HepG2 (cell line): Measurements from ENCODE around the gene FOXR1. TPM values are rescaled to one million over a fixed set of nuclear protein-coding genes. Genes with fewer than 3 reads are reported as not detected.

Source experiments
- ATAC-seq: fragments of 200-7000 bp; cut with Tn5 transposase; 3 replicates; pipeline ENCODE4 v1.9.1; 2020; ENCODE audit warnings: mild to moderate bottlenecking, moderate library complexity
- BruUV-seq: library from RNA; stranded (reverse); fragments of 400-500 nt; replicated peaks from 2 replicates; lab custom pipeline; 2021; lab: Mats Ljungman, UMichigan
- CTCF ChIA-PET: fragments of 300-600 bp; formaldehyde crosslinking; extraction: SDS; loops from one replicate; lab custom pipeline; 2021; ENCODE audit warnings: low total read pairs, inconsistent platforms, low intra/inter-chr PET ratio; lab: Yijun Ruan, JAX
- POLR2A ChIA-PET: fragments of 350-600 bp; sonication (Branson Sonifier 250); formaldehyde crosslinking; loops from one replicate; lab custom pipeline; 2020; ENCODE audit warnings: antibody characterized with exemption, inconsistent platforms; lab: Yijun Ruan, JAX
- DNase-seq: peaks from one replicate; pipeline ENCODE4 v3.0.0-alpha.2; 2015; ENCODE audit warnings: low spot score
- FAIRE-seq: peaks from 3 replicates; lab custom pipeline; 2011; peaks lifted over from hg19 to GRCh38; lab: Jason Lieb, UNC
- H2AFZ ChIP-seq: one replicate; pipeline ENCODE4 v1.6.1; 2011; ENCODE audit warnings: low read length, inconsistent platforms
- H3K27ac ChIP-seq: fragments of 300-600 bp; 3 replicates; pipeline ENCODE4 v1.8.0; 2011; ENCODE audit warnings: mixed run types, mild to moderate bottlenecking, mixed read lengths, low read length, inconsistent platforms; ENCODE audit not compliant: insufficient read depth; ENCODE audit errors: extremely low read length
- H3K27me3 ChIP-seq, 2 experiments: fragments of 200-600 bp in 1 of 2; 2 replicates in 1 of 2; 3 replicates in 1 of 2; pipeline versions ENCODE4 v1.6.0 to v1.8.0; 2011; ENCODE audit warnings: low read length in 2 of 2, mild to moderate bottlenecking in 2 of 2, moderate library complexity in 2 of 2, inconsistent platforms in 1 of 2; ENCODE audit not compliant: insufficient read depth in 2 of 2, control insufficient read depth in 1 of 2
- H3K36me3 ChIP-seq, 2 experiments: fragments of 200-600 bp in 1 of 2; replicated peaks in 1 of 2; 2 replicates in 1 of 2; 3 replicates in 1 of 2; pipeline versions ENCODE4 v1.5.1 to v1.8.0; 2011; ENCODE audit warnings: low read length in 2 of 2, inconsistent platforms in 1 of 2; ENCODE audit not compliant: insufficient read depth in 2 of 2, control insufficient read depth in 1 of 2
- H3K4me1 ChIP-seq: 2 replicates; pipeline ENCODE4 v1.5.1; 2012; ENCODE audit warnings: low read length, inconsistent platforms; ENCODE audit not compliant: insufficient read depth
- H3K4me2 ChIP-seq: 2 replicates; pipeline ENCODE4 v1.6.0; 2011; ENCODE audit warnings: low read depth, low read length, inconsistent platforms
- H3K4me3 ChIP-seq, 3 experiments: fragments of 200-600 bp in 1 of 3; sonication (generic), shearing (Covaris generic) in 1 of 3; replicated peaks in 1 of 3; 2 replicates each; pipeline ENCODE4 v1.5.1; 2011 to 2016; ENCODE audit warnings: low read length in 3 of 3, inconsistent platforms in 2 of 3, low read depth in 2 of 3, mild to moderate bottlenecking in 2 of 3, control low read depth in 1 of 3, mixed read lengths in 1 of 3; ENCODE audit not compliant: insufficient read depth in 1 of 3
- H3K79me2 ChIP-seq: one replicate; pipeline ENCODE4 v1.6.1; 2011; ENCODE audit warnings: low read length, inconsistent platforms; ENCODE audit not compliant: insufficient read depth
- H3K9ac ChIP-seq: 2 replicates; pipeline ENCODE4 v1.6.0; 2011; ENCODE audit warnings: mild to moderate bottlenecking, low read depth, low read length, inconsistent platforms; ENCODE audit not compliant: insufficient read depth
- H3K9me3 ChIP-seq: 2 replicates; pipeline ENCODE4 v1.5.1; 2012; ENCODE audit warnings: mild to moderate bottlenecking, low read length
- H4K20me1 ChIP-seq: 2 replicates; pipeline ENCODE4 v1.6.0; 2011; ENCODE audit warnings: inconsistent platforms, mild to moderate bottlenecking, low read length, moderate library complexity; ENCODE audit not compliant: insufficient read depth
- ETV6 ChIP-seq: sonication (generic); formaldehyde crosslinking; conservative IDR thresholded peaks from 2 replicates; pipeline ENCODE4 v1.4.0; 2020; ENCODE audit warnings: missing genetic modification reagents
- FLYWCH1 ChIP-seq: sonication (generic); formaldehyde crosslinking; IDR thresholded peaks from 2 replicates; pipeline ENCODE4 v1.8.1; 2023; ENCODE audit warnings: mild to moderate bottlenecking, missing genetic modification reagents
- FOXA1 ChIP-seq, 2 experiments: fragments of 450-650 bp in 1 of 2; sonication (generic) in 1 of 2; formaldehyde crosslinking in 1 of 2; IDR thresholded peaks; 2 replicates each; pipeline versions ENCODE4 v1.4.0 to v1.6.1; 2016 to 2020; ENCODE audit warnings: missing genetic modification reagents in 1 of 2
- MZF1 ChIP-seq: sonication (generic); formaldehyde crosslinking; IDR thresholded peaks from 2 replicates; pipeline ENCODE4 v1.8.1; 2023; ENCODE audit warnings: mild to moderate bottlenecking, missing genetic modification reagents, borderline replicate concordance
- NCOA2 ChIP-seq: sonication (generic); formaldehyde crosslinking; IDR thresholded peaks from 2 replicates; pipeline ENCODE4 v1.8.0; 2022; ENCODE audit warnings: inconsistent platforms
- POLR2A ChIP-seq, 2 experiments: IDR thresholded peaks; 2 replicates each; pipeline ENCODE4 v1.6.1; 2011; ENCODE audit warnings: low read depth in 2 of 2, low read length in 2 of 2, mild to moderate bottlenecking in 1 of 2, moderate library complexity in 1 of 2; ENCODE audit not compliant: insufficient read depth in 1 of 2
- RARG ChIP-seq: sonication (generic); formaldehyde crosslinking; IDR thresholded peaks from 2 replicates; pipeline ENCODE4 v1.4.0; 2020; ENCODE audit warnings: low read depth, mild to moderate bottlenecking, missing genetic modification reagents
- RBFOX2 ChIP-seq: fragments of 200-400 bp; formaldehyde crosslinking; IDR thresholded peaks from 2 replicates; pipeline ENCODE4 v1.6.1; 2017; ENCODE audit warnings: low read depth, mild to moderate bottlenecking, low read length
- RORA ChIP-seq: sonication (generic); formaldehyde crosslinking; IDR thresholded peaks from 2 replicates; pipeline ENCODE4 v1.5.0; 2020; ENCODE audit warnings: mild to moderate bottlenecking, missing genetic modification reagents, moderate library complexity
- SETDB1 ChIP-seq: sonication (generic); formaldehyde crosslinking; IDR thresholded peaks from 2 replicates; pipeline ENCODE4 v1.5.1; 2020; ENCODE audit warnings: missing genetic modification reagents, mild to moderate bottlenecking, borderline replicate concordance
- TEAD3 ChIP-seq: optimal IDR thresholded peaks from 2 replicates; pipeline ENCODE3; 2016; ENCODE audit warnings: borderline replicate concordance
- ZNF510 ChIP-seq: sonication (generic); formaldehyde crosslinking; IDR thresholded peaks from 2 replicates; pipeline ENCODE4 v1.4.0; 2020; ENCODE audit warnings: low read depth, mild to moderate bottlenecking, missing genetic modification reagents
- ZNF768 ChIP-seq: sonication (generic); formaldehyde crosslinking; IDR thresholded peaks from 2 replicates; pipeline ENCODE4 v1.4.0; 2020; ENCODE audit warnings: missing genetic modification reagents
- WGBS: methylation state at CpG from one replicate; pipeline ENCODE4 v1.1.6; 2017; ENCODE audit warnings: low lambda C conversion rate; 5-methylcytosine and 5-hydroxymethylcytosine counted together
- in situ Hi-C: cut with HindIII; loops from 2 replicates; pipeline ENCODE4 v1.10.0; 2017; ENCODE audit warnings: low pct_unique_long_range_greater_than_20kb; ENCODE audit not compliant: extremely low pct_ligation_motif_present
- intact Hi-C: fragments of 100-400 bp; cut with micrococcal nuclease; formaldehyde crosslinking; loops from one replicate; pipeline ENCODE4 v1.10.0; 2022; ENCODE audit not compliant: unreplicated experiment
- polyA plus RNA-seq, 8 experiments: library from polyadenylated mRNA; depleted of rRNA in 3 of 8; stranded (reverse) in 7 of 8; unstranded in 1 of 8; fragments of >200 nt; fragmentation: Illumina TruSeq in 4 of 8; extraction: Trizol in 4 of 8; gene quantifications; 2 replicates each; pipeline versions ENCODE4 v1.2.1 to v1.2.3, GENCODE V29; 2011 to 2016; ENCODE audit warnings: low read depth in 4 of 8, missing spikeins in 1 of 8, mixed read lengths in 1 of 8; ENCODE audit not compliant: insufficient read depth in 1 of 8
- total RNA-seq, 5 experiments: library from RNA; depleted of rRNA; stranded (reverse); fragments of >200 nt; fragmentation: Illumina TruSeq; extraction: Trizol; gene quantifications; 2 replicates each; pipeline ENCODE4 v1.2.3, GENCODE V29; 2016; ENCODE audit warnings: low read depth in 1 of 5
- TF ChIP-seq, protein P1 (sequence below): sonication (generic); formaldehyde crosslinking; IDR thresholded peaks from 2 replicates; pipeline ENCODE4 v1.4.0; 2020; ENCODE audit warnings: missing genetic modification reagents, borderline replicate concordance
- TF ChIP-seq, protein P2 (sequence below): IDR thresholded peaks from 2 replicates; pipeline ENCODE4 v1.6.1; 2016; ENCODE audit warnings: missing compliant biosample characterization, missing genetic modification reagents, borderline replicate concordance
- TF ChIP-seq, protein P3 (sequence below): sonication (generic); formaldehyde crosslinking; IDR thresholded peaks from 2 replicates; pipeline ENCODE4 v1.4.0; 2020; ENCODE audit warnings: missing genetic modification reagents
- TF ChIP-seq, protein P4 (sequence below): sonication (generic); formaldehyde crosslinking; conservative IDR thresholded peaks from 2 replicates; pipeline ENCODE4 v1.5.0; 2020; ENCODE audit warnings: missing genetic modification reagents

FOXR1 gene
- total and polyA plus RNA-seq, 2 of the 13 experiments (the other 11 are each of a cell fraction or from before 2014, with no cell fraction given) = not detected

DNA sequence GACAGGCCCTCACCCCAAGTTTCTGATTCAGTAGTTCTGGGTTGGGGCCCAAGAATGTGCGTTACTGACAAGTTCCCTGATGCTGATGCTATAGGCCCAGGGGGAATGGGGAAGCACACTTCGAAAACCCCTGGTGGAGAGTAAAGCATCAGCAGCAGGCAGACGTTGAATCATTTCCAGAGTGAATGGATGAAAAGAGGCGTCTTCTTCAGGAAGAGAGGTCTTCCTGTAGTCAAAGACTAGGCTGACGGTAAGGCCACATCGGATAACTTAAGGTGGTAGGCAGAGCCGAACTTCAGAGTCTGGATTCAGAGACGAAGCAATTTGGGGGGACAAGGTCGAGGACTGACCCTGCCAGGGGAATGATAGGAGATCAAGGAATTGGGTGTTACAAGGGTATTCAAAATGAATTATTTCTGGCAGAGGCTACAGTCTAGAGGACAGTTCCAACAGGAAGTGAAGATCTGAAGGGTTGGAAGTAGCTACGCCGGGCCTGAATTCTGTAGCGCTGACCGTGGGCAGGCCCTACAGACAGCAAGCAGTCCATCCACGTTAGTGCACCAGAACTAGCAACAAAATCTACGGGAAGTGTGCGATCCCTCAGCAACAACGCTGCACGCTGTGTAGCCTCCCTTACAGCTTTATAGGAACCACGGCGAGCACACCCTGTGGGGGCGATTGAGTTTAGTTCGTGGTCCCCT is 25.5 kb downstream of the FOXR1 start:
- ChIA-PET POLR2A (interaction anchor here (0.6 to 2.8 kb wide), 19 partner anchors 11 to 376 kb away, joined by 3 to 66 read pairs (median 5); partner anchors contain the start of genes BCL9L, DDX6, DPAGT1 and RPS25), CTCF (interaction anchor here (1.4 kb wide), 1 partner anchor 34 kb away, joined by 4 read pairs; the partner anchor contains the start of gene SLC37A4)
- in situ Hi-C loops = no loop called here
- H3K79me2 ChIP-seq = peaks cover 35% of the 10 kb centered on the region
- H3K9me3 ChIP-seq = no peaks in the 10 kb centered on the region
- FAIRE-seq (no peak), DNase-seq (peak; percentile 48), ATAC-seq (peak; percentile 56)
- H3K4me2 ChIP-seq = peak overlapping the region; percentile 92
- no peaks in the 10 kb centered on the region; a peak in 1 of 5 replicates for H3K27me3 ChIP-seq
- peaks cover 5 to 6% of the 10 kb centered on the region in 2 experiments; a peak in 1 of 5 replicates for H3K36me3 ChIP-seq
- peak overlapping the region; percentile 49 for H3K27ac ChIP-seq
- BruUV-seq = TSS peak; percentile 64
- H3K9ac ChIP-seq = peak overlapping the region; percentile 68
- H2AFZ ChIP-seq = peak overlapping the region; percentile 55
- H4K20me1 ChIP-seq = no peaks in the 10 kb centered on the region
- peaks cover 42% of the 10 kb centered on the region for H3K4me1 ChIP-seq
- 13% methylated on average over 9 of the region's 22 CpGs for WGBS
- intact Hi-C loops = no loop called here
- peak overlapping the region; percentile 79 to 91 (median 90) for H3K4me3 ChIP-seq
- TF ChIP-seq, protein P1, sequence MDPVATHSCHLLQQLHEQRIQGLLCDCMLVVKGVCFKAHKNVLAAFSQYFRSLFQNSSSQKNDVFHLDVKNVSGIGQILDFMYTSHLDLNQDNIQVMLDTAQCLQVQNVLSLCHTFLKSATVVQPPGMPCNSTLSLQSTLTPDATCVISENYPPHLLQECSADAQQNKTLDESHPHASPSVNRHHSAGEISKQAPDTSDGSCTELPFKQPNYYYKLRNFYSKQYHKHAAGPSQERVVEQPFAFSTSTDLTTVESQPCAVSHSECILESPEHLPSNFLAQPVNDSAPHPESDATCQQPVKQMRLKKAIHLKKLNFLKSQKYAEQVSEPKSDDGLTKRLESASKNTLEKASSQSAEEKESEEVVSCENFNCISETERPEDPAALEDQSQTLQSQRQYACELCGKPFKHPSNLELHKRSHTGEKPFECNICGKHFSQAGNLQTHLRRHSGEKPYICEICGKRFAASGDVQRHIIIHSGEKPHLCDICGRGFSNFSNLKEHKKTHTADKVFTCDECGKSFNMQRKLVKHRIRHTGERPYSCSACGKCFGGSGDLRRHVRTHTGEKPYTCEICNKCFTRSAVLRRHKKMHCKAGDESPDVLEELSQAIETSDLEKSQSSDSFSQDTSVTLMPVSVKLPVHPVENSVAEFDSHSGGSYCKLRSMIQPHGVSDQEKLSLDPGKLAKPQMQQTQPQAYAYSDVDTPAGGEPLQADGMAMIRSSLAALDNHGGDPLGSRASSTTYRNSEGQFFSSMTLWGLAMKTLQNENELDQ (CRISPR knock-in tag) = no peak
- TF ChIP-seq RORA (CRISPR knock-in tag) (no peak), FOXA1 (IDR thresholded peaks at IDR 0.05) (no peak), FOXA1 (CRISPR knock-in tag; IDR thresholded peaks at IDR 0.05) (no peak), FLYWCH1 (0 out of 2 replicates have a peak, but pooled peaks have one; percentile 51), SETDB1 (CRISPR knock-in tag) (no peak), ETV6 (CRISPR knock-in tag) (no peak), RARG (CRISPR knock-in tag) (no peak), RBFOX2 (no peak), ZNF768 (CRISPR knock-in tag) (no peak), NCOA2 (CRISPR knock-in tag) (no peak), ZNF510 (CRISPR knock-in tag) (0 out of 2 replicates have a peak, but pooled peaks have one; percentile 3), POLR2A (IDR thresholded peaks at IDR 0.05; ENCODE audit: insufficient read depth in 1 of 2, low read depth in 2 of 2, low read length in 2 of 2) (no peak), TEAD3 (peak; percentile 3), MZF1 (CRISPR knock-in tag) (no peak)
- TF ChIP-seq, protein P2, sequence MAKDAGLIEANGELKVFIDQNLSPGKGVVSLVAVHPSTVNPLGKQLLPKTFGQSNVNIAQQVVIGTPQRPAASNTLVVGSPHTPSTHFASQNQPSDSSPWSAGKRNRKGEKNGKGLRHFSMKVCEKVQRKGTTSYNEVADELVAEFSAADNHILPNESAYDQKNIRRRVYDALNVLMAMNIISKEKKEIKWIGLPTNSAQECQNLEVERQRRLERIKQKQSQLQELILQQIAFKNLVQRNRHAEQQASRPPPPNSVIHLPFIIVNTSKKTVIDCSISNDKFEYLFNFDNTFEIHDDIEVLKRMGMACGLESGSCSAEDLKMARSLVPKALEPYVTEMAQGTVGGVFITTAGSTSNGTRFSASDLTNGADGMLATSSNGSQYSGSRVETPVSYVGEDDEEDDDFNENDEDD (CRISPR knock-in tag) = no peak
- TF ChIP-seq, protein P3, sequence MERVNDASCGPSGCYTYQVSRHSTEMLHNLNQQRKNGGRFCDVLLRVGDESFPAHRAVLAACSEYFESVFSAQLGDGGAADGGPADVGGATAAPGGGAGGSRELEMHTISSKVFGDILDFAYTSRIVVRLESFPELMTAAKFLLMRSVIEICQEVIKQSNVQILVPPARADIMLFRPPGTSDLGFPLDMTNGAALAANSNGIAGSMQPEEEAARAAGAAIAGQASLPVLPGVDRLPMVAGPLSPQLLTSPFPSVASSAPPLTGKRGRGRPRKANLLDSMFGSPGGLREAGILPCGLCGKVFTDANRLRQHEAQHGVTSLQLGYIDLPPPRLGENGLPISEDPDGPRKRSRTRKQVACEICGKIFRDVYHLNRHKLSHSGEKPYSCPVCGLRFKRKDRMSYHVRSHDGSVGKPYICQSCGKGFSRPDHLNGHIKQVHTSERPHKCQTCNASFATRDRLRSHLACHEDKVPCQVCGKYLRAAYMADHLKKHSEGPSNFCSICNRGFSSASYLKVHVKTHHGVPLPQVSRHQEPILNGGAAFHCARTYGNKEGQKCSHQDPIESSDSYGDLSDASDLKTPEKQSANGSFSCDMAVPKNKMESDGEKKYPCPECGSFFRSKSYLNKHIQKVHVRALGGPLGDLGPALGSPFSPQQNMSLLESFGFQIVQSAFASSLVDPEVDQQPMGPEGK (CRISPR knock-in tag) = no peak
- TF ChIP-seq, protein P4, sequence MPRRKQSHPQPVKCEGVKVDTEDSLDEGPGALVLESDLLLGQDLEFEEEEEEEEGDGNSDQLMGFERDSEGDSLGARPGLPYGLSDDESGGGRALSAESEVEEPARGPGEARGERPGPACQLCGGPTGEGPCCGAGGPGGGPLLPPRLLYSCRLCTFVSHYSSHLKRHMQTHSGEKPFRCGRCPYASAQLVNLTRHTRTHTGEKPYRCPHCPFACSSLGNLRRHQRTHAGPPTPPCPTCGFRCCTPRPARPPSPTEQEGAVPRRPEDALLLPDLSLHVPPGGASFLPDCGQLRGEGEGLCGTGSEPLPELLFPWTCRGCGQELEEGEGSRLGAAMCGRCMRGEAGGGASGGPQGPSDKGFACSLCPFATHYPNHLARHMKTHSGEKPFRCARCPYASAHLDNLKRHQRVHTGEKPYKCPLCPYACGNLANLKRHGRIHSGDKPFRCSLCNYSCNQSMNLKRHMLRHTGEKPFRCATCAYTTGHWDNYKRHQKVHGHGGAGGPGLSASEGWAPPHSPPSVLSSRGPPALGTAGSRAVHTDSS (CRISPR knock-in tag) = no peak
